Ammon's horn (tissue), 1 donor: ENCODE results near the gene RARA.
"Not testable (repeated sequence)": the region's sequence is repeated elsewhere in the genome, so short reads cannot be mapped to it uniquely, and the experiment has no call there.

ENCODE experiments used
- DNase-seq: peaks from one replicate; pipeline ENCODE4 v3.0.0-alpha.2; 2016; ENCODE audit warnings: low spot score

RARA gene

GRCh38 chr17:40298726-40299125 lies 10.3 kb upstream of the RARA start:
- no peak for DNase-seq

GRCh38 chr17:40299159-40299757 lies 9.7 kb upstream of the RARA start:
- DNase-seq: not testable (repeated sequence)

GRCh38 chr17:40301315-40301714 lies 7.7 kb upstream of the RARA start:
- DNase-seq: peak; percentile 28

GRCh38 chr17:40303009-40303657 lies 5.8 kb upstream of the RARA start:
- DNase-seq: peak; percentile 76

GRCh38 chr17:40303708-40304551 lies 5.0 kb upstream of the RARA start:
- DNase-seq: no peak

- not testable (repeated sequence) for DNase-seq
Measured at GRCh38 chr17:40304552-40304863, 4.5 kb upstream of the RARA start.

- DNase-seq: not testable (repeated sequence)
Measured at GRCh38 chr17:40304866-40305265, 4.1 kb upstream of the RARA start.

- no peak for DNase-seq
Measured at GRCh38 chr17:40306395-40306794, 2.6 kb upstream of the RARA start.

- peak; percentile 27 for DNase-seq
Measured at GRCh38 chr17:40307001-40307730, 1.8 kb upstream of the RARA start.

GRCh38 chr17:40307740-40308239 lies 1.2 kb upstream of the RARA start:
- no peak for DNase-seq

- DNase-seq: no peak
Measured at GRCh38 chr17:40309949-40310510, 1.1 kb downstream of the RARA start.

- DNase-seq: no peak
Measured at GRCh38 chr17:40310882-40311391, 2.0 kb downstream of the RARA start.

GRCh38 chr17:40311575-40311974 lies 2.6 kb downstream of the RARA start:
- no peak for DNase-seq

- DNase-seq: peak; percentile 66
Measured at GRCh38 chr17:40312131-40312731, 3.3 kb downstream of the RARA start.

GRCh38 chr17:40312893-40313667 lies 4.1 kb downstream of the RARA start:
- DNase-seq: no peak

GRCh38 chr17:40313668-40314583 lies 4.9 kb downstream of the RARA start:
- no peak for DNase-seq

- DNase-seq: peak; percentile 54
Measured at GRCh38 chr17:40314584-40314956, 5.6 kb downstream of the RARA start.

GRCh38 chr17:40315206-40315605 lies 6.2 kb downstream of the RARA start:
- DNase-seq: no peak
